GM23338 (cell line): ENCODE measurements around the gene ARSH. TPM values are rescaled to one million over a fixed set of nuclear protein-coding genes. Genes with fewer than 3 reads are reported as not detected.

ENCODE experiments used
- ATAC-seq: fragments of 200-7000 bp; cut with Tn5 transposase; 3 replicates; pipeline ENCODE4 v1.9.1; 2020
- DNase-seq: peaks from one replicate; pipeline ENCODE4 v3.0.0-alpha.2; 2015; ENCODE audit warnings: low spot score
- H2AFZ ChIP-seq: fragments of 200-600 bp; sonication (generic); 2 replicates; pipeline ENCODE4 v1.8.0; 2016; ENCODE audit warnings: antibody characterized with exemption, mild to moderate bottlenecking, moderate library complexity
- H3F3A ChIP-seq: fragments of 200-600 bp; sonication (generic); replicated peaks from 2 replicates; pipeline ENCODE4 v1.8.0; 2017; ENCODE audit warnings: antibody characterized with exemption, mixed run types, low read depth
- H3K27ac ChIP-seq: fragments of 200-600 bp; sonication (generic); 2 replicates; pipeline ENCODE4 v1.6.1; 2016; ENCODE audit warnings: low read depth
- H3K27me3 ChIP-seq: fragments of 200-600 bp; sonication (generic); 2 replicates; pipeline ENCODE4 v1.8.0; 2016; ENCODE audit warnings: mild to moderate bottlenecking, mixed run types, moderate library complexity; ENCODE audit not compliant: insufficient read depth
- H3K36me3 ChIP-seq: fragments of 200-600 bp; sonication (generic); 2 replicates; pipeline ENCODE4 v1.8.0; 2016; ENCODE audit warnings: mild to moderate bottlenecking; ENCODE audit not compliant: insufficient read depth
- H3K4me1 ChIP-seq: fragments of 200-600 bp; sonication (generic); 2 replicates; pipeline ENCODE4 v1.8.0; 2016; ENCODE audit warnings: mild to moderate bottlenecking, moderate library complexity; ENCODE audit not compliant: insufficient read depth
- H3K4me2 ChIP-seq: fragments of 200-600 bp; sonication (generic); 2 replicates; pipeline ENCODE4 v1.7.1; 2017; ENCODE audit warnings: mixed run types
- H3K4me3 ChIP-seq: fragments of 200-600 bp; sonication (generic); 2 replicates; pipeline ENCODE4 v1.6.1; 2016; ENCODE audit warnings: mixed run types
- H3K79me2 ChIP-seq: fragments of 200-600 bp; sonication (generic); replicated peaks from 2 replicates; pipeline ENCODE4 v1.8.0; 2017; ENCODE audit warnings: mild to moderate bottlenecking; ENCODE audit not compliant: insufficient read depth
- H3K9me2 ChIP-seq: fragments of 200-600 bp; sonication (generic); 2 replicates; pipeline ENCODE4 v1.8.0; 2017; ENCODE audit not compliant: insufficient read depth
- H4K20me1 ChIP-seq: fragments of 200-600 bp; sonication (generic); replicated peaks from 2 replicates; pipeline ENCODE4 v1.8.0; 2017; ENCODE audit warnings: mild to moderate bottlenecking; ENCODE audit not compliant: insufficient read depth
- H3K27ac Mint-ChIP-seq: 2 replicates; pipeline ENCODE4 v1.8.0; 2020; ENCODE audit warnings: inconsistent platforms, mild to moderate bottlenecking, moderate library complexity, mixed read lengths
- H3K27me3 Mint-ChIP-seq: 3 replicates; pipeline ENCODE4 v1.8.0; 2022; ENCODE audit warnings: low read depth, mild to moderate bottlenecking, moderate library complexity, mixed read lengths, inconsistent platforms; ENCODE audit not compliant: insufficient read depth, poor library complexity
- H3K36me3 Mint-ChIP-seq: 3 replicates; pipeline ENCODE4 v1.8.0; 2021; ENCODE audit warnings: low read depth, mild to moderate bottlenecking, inconsistent platforms, moderate library complexity, mixed read lengths
- H3K4me1 Mint-ChIP-seq: 3 replicates; pipeline ENCODE4 v1.8.0; 2020; ENCODE audit warnings: mild to moderate bottlenecking, inconsistent platforms, mixed read lengths
- H3K4me3 Mint-ChIP-seq: 3 replicates; pipeline ENCODE4 v1.8.0; 2021; ENCODE audit warnings: moderate library complexity, mild to moderate bottlenecking, inconsistent platforms, mixed read lengths
- H3K9me3 Mint-ChIP-seq: 3 replicates; pipeline ENCODE4 v1.8.0; 2020; ENCODE audit warnings: moderate library complexity, mild to moderate bottlenecking, inconsistent platforms, mixed read lengths
- CREB1 ChIP-seq: fragments of 250-450 bp; sonication (Bioruptor Pico); IDR thresholded peaks from 2 replicates; pipeline ENCODE4 v1.5.0; 2020; ENCODE audit warnings: low read depth, mild to moderate bottlenecking, moderate library complexity
- EZH2 ChIP-seq: fragments of 200-600 bp; sonication (generic); IDR thresholded peaks from one replicate; pipeline ENCODE4 v1.8.0; 2017; ENCODE audit warnings: antibody characterized with exemption, mild to moderate bottlenecking, low read depth; ENCODE audit not compliant: unreplicated experiment
- EZH2phosphoT487 ChIP-seq: fragments of 200-600 bp; sonication (generic); IDR thresholded peaks from one replicate; pipeline ENCODE4 v1.8.1; 2018; ENCODE audit warnings: antibody characterized with exemption; ENCODE audit not compliant: unreplicated experiment
- NANOG ChIP-seq: IDR thresholded peaks from 2 replicates; pipeline ENCODE4 v1.6.1; 2016; ENCODE audit warnings: antibody characterized with exemption, borderline replicate concordance
- POLR2AphosphoS5 ChIP-seq: IDR thresholded peaks from 2 replicates; pipeline ENCODE4 v1.6.1; 2016; ENCODE audit warnings: antibody characterized with exemption, low read depth
- REST ChIP-seq: IDR thresholded peaks from one replicate; pipeline ENCODE4 v1.6.1; 2018; ENCODE audit warnings: antibody characterized with exemption; ENCODE audit not compliant: unreplicated experiment
- STAT1 ChIP-seq: IDR thresholded peaks from one replicate; pipeline ENCODE4 v1.6.1; 2016; ENCODE audit warnings: antibody characterized with exemption; ENCODE audit not compliant: unreplicated experiment
- ZNF114 ChIP-seq: fragments of 250-450 bp; sonication (Bioruptor Pico); IDR thresholded peaks from 2 replicates; pipeline ENCODE4 v1.5.0; 2020; ENCODE audit warnings: mild to moderate bottlenecking, moderate library complexity
- ZNF462 ChIP-seq: fragments of 250-450 bp; sonication (Bioruptor Pico); IDR thresholded peaks from 2 replicates; pipeline ENCODE4 v1.5.0; 2020; ENCODE audit warnings: mild to moderate bottlenecking, moderate library complexity
- polyA plus RNA-seq: library from polyadenylated mRNA; unstranded; fragments of >200 nt; fragmentation: Nextera tagmentation; extraction: Ambion mirVana; gene quantifications from 2 replicates; pipeline ENCODE4 v1.2.1, GENCODE V29; 2016
- total RNA-seq: library from RNA; depleted of rRNA; stranded (reverse); fragments of >200 nt; shearing (Covaris generic); gene quantifications from 2 replicates; pipeline ENCODE4 v1.2.3, GENCODE V29; 2014
- TF ChIP-seq, protein P1 (sequence below), 2 experiments: fragments of 200-600 bp in 1 of 2; sonication (generic) in 1 of 2; conservative IDR thresholded peaks; 2 replicates each; pipeline versions ENCODE4 v1.5.1 to v1.6.1; 2016 to 2017; ENCODE audit warnings: antibody characterized with exemption in 2 of 2, low read depth in 2 of 2, mild to moderate bottlenecking in 2 of 2, moderate library complexity in 1 of 2

The ARSH gene
- total and polyA plus RNA-seq, 2 experiments from 2014 or later, result not detected

GRCh38 chrX:2967998-2968909, 38.1 kb upstream of the ARSH start:
- H3K9me3 Mint-ChIP-seq, result peaks cover 9% of the 10 kb centered on the region
- H4K20me1 ChIP-seq, result no peaks in the 10 kb centered on the region
- H3K4me1 Mint-ChIP-seq, result peaks cover 11% of the 10 kb centered on the region
- no peak for ATAC-seq
- no peaks in the 10 kb centered on the region for H3K79me2 ChIP-seq
- peaks cover 7% of the 10 kb centered on the region; the same call in 1 of the 2 replicates for H3K4me1 ChIP-seq
- H3K36me3 ChIP-seq, result no peaks in the 10 kb centered on the region
- no peak for TF ChIP-seq REST
- TF ChIP-seq, protein P1, sequence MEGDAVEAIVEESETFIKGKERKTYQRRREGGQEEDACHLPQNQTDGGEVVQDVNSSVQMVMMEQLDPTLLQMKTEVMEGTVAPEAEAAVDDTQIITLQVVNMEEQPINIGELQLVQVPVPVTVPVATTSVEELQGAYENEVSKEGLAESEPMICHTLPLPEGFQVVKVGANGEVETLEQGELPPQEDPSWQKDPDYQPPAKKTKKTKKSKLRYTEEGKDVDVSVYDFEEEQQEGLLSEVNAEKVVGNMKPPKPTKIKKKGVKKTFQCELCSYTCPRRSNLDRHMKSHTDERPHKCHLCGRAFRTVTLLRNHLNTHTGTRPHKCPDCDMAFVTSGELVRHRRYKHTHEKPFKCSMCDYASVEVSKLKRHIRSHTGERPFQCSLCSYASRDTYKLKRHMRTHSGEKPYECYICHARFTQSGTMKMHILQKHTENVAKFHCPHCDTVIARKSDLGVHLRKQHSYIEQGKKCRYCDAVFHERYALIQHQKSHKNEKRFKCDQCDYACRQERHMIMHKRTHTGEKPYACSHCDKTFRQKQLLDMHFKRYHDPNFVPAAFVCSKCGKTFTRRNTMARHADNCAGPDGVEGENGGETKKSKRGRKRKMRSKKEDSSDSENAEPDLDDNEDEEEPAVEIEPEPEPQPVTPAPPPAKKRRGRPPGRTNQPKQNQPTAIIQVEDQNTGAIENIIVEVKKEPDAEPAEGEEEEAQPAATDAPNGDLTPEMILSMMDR (conservative IDR thresholded peaks at IDR 0.05; ENCODE audit: low read depth in 2 of 2), result no peak
- no peak for TF ChIP-seq ZNF462 (CRISPR knock-in tag)
- TF ChIP-seq CREB1 (CRISPR knock-in tag), result no peak
- no peak for TF ChIP-seq STAT1
- no peak for TF ChIP-seq POLR2AphosphoS5
- TF ChIP-seq EZH2, result no peak
- no peak for TF ChIP-seq NANOG
- TF ChIP-seq ZNF114, result no peak
- no peak for TF ChIP-seq EZH2phosphoT487
- peaks cover 3% of the 10 kb centered on the region for H3K27me3 Mint-ChIP-seq
- H3K27me3 ChIP-seq, result no peaks in the 10 kb centered on the region
- H3K36me3 Mint-ChIP-seq, result no peaks in the 10 kb centered on the region
- no peak overlapping the region; the same call in 1 of the 2 replicates for H2AFZ ChIP-seq
- no peak overlapping the region for H3K4me3 Mint-ChIP-seq
- DNase-seq, result peak; percentile 5
- no peak overlapping the region for H3K27ac Mint-ChIP-seq
- no peak overlapping the region for H3K4me2 ChIP-seq
- no peak overlapping the region for H3K27ac ChIP-seq
- no peaks in the 10 kb centered on the region for H3F3A ChIP-seq
- H3K4me3 ChIP-seq, result no peak overlapping the region
- no peaks in the 10 kb centered on the region for H3K9me2 ChIP-seq
